Gastrocnemius medialis (tissue), 4 donors: Measurements from ENCODE around the gene CCDC154. TPM values are rescaled to one million over a fixed set of nuclear protein-coding genes. Genes with fewer than 3 reads are reported as not detected.

Experiments
- ATAC-seq, 2 donors: fragments of 150-250 bp; one replicate each; pipeline ENCODE4 v1.9.1; 2016
- DNase-seq, 2 donors: peaks; one replicate each; pipeline ENCODE4 v3.0.0-alpha.2; 2019
- H3K27ac ChIP-seq, 4 donors: fragments of 200-600 bp; sonication (generic); 1 replicate in 1 of 4; 2 replicates in 3 of 4; pipeline ENCODE4 v1.5.1; 2016 to 2018; ENCODE audit warnings: mild to moderate bottlenecking in 2 of 4, moderate library complexity in 1 of 4
- H3K27me3 ChIP-seq, 3 donors: fragments of 200-600 bp; sonication (generic) in 2 of 3; 1 replicate in 1 of 3; 2 replicates in 2 of 3; pipeline versions ENCODE4 v1.5.1 to v1.6.0; 2016 to 2019; ENCODE audit warnings: mild to moderate bottlenecking in 1 of 3, moderate library complexity in 1 of 3
- H3K36me3 ChIP-seq, 2 donors: fragments of 200-600 bp; sonication (generic) in 1 of 2; one replicate each; pipeline ENCODE4 v1.5.1; 2017 to 2018
- H3K4me1 ChIP-seq, 2 donors: fragments of 200-600 bp; sonication (generic) in 1 of 2; one replicate each; pipeline ENCODE4 v1.5.1; 2016 to 2017; ENCODE audit warnings: mild to moderate bottlenecking in 2 of 2
- H3K4me3 ChIP-seq, 4 donors: fragments of 200-600 bp; sonication (generic) in 3 of 4; 1 replicate in 1 of 4; 2 replicates in 3 of 4; pipeline ENCODE4 v1.5.1; 2016 to 2019; ENCODE audit warnings: mild to moderate bottlenecking in 2 of 4
- H3K9me3 ChIP-seq, 3 donors: fragments of 200-600 bp; sonication (generic) in 2 of 3; 1 replicate in 1 of 3; 2 replicates in 2 of 3; pipeline ENCODE4 v1.5.1; 2016 to 2019
- POLR2A ChIP-seq, 2 donors: fragments of 450-650 bp; IDR thresholded peaks; one replicate each; pipeline ENCODE4 v1.6.1; 2017; ENCODE audit warnings: antibody characterized with exemption in 2 of 2, mild to moderate bottlenecking in 2 of 2, moderate library complexity in 2 of 2
- in situ Hi-C, 4 donors: fragments of 200-750 bp; cut with MboI; loops; one replicate each; pipeline versions ENCODE4 v1.15.0 to v1.8.0; 2017; ENCODE audit warnings: low sequenced_read_pairs in 4 of 4
- intact Hi-C: fragments of 100-400 bp; cut with DNase I; formaldehyde crosslinking; loops from one replicate; pipeline ENCODE4 v1.15.1; 2023; ENCODE audit warnings: low total_unique reads
- total RNA-seq, 4 donors: library from RNA; depleted of rRNA; stranded (reverse); fragments of >200 nt; gene quantifications; one replicate each; pipeline versions ENCODE4 v1.1.0 to v1.2.3, GENCODE V29; 2016
- TF ChIP-seq, protein P1 (sequence below), 5 experiments: fragments of 450-650 bp in 3 of 5; fragments of 200-600 bp in 2 of 5; sonication (generic) in 2 of 5; IDR thresholded peaks in 4 of 5; conservative IDR thresholded peaks in 1 of 5; 1 replicate in 4 of 5; 2 replicates in 1 of 5; pipeline ENCODE4 v1.5.1; 2016 to 2019; ENCODE audit warnings: antibody characterized with exemption in 5 of 5, mild to moderate bottlenecking in 3 of 5, moderate library complexity in 3 of 5

CCDC154 gene
- total RNA-seq, result under 1 TPM in 1 of 4 donors, not detected in 3; 0.40 TPM

DNA sequence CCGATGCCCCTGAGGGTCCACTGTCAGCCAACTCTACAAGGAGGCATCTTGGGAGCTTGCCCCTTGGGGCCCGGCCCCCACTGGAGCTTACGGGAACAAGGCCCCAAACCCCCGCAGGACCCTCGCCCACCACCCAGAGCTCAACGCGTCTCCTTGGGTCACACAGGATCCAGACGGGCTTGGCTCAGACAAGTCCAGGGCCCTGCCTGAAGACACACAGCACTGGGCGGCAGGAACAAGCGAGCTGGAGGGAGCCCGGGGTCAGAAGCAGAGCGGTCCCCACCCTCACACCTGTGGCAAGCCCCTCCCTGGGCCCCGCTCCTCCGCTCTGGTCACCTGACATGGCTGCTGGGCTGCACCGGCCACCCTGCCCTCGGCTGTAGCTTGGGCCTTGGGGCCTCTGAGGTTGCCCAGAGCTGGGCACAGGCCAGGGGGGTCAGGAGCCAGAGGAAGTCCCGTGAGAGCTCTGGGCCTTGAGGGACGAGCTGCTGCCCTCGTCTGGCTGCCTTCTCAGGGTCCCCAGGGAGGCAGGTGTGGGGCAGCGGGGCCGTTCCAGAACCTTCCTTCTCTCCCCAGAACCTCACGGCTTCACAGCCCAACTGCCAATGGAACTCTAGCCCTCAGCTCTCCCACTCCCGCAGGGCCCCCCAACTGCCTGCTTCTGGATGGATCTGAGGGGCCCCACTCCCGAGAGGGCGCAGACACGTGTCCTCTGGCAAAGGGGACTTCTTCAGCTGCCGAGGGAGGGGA is at the start of gene CCDC154:
CCDC154 (minus strand) TSS at position 577 of the 750 bp plus-strand sequence; CDS start at position 343, 234 bp downstream.
- peaks cover 0 to 38% of the 10 kb centered on the region in 2 donors for H3K36me3 ChIP-seq

DNA sequence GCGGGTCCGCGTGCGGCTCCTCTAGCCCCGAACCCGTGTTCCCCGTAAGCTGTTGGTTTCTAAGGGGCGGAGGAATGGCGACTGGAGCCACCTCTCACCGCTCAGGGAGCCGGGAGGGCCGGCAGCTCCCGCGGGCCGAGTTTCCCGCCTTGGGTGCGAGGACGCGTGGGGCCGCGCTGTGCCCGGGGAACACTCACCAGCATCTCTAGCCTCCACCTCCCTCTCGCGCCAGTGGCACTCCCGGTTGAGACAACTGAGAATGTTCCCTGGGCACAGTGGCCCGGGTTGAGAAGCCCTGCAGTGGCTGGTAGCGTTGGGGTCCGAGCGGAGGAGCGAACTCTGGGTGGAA is 49.4 kb upstream of the CCDC154 start:
- ATAC-seq (peak; percentile 3 to 13), DNase-seq (no peak)
- Histone ChIP-seq H3K4me1 (peaks cover 15 to 20% of the 10 kb centered on the region in 2 donors), H3K4me3 (peak overlapping the region; percentile 78 to 95 (median 83)), H3K9me3 (no peaks in the 10 kb centered on the region), H3K36me3 (peaks cover 0 to 36% of the 10 kb centered on the region in 2 donors), H3K27ac (peak overlapping the region; percentile 84 to 98 (median 92)), H3K27me3 (no peaks in the 10 kb centered on the region)
- in situ Hi-C loops (no loop called here), intact Hi-C loops (loop anchor here (1.0 to 10.0 kb wide), 8 partner anchors 18 to 211 kb away; partner anchors contain the start of genes CLCN7, CRAMP1, IFT140 and MAPK8IP3)
- no peak for TF ChIP-seq POLR2A (IDR thresholded peaks at IDR 0.05)
- TF ChIP-seq, protein P1, sequence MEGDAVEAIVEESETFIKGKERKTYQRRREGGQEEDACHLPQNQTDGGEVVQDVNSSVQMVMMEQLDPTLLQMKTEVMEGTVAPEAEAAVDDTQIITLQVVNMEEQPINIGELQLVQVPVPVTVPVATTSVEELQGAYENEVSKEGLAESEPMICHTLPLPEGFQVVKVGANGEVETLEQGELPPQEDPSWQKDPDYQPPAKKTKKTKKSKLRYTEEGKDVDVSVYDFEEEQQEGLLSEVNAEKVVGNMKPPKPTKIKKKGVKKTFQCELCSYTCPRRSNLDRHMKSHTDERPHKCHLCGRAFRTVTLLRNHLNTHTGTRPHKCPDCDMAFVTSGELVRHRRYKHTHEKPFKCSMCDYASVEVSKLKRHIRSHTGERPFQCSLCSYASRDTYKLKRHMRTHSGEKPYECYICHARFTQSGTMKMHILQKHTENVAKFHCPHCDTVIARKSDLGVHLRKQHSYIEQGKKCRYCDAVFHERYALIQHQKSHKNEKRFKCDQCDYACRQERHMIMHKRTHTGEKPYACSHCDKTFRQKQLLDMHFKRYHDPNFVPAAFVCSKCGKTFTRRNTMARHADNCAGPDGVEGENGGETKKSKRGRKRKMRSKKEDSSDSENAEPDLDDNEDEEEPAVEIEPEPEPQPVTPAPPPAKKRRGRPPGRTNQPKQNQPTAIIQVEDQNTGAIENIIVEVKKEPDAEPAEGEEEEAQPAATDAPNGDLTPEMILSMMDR (IDR thresholded peaks at IDR 0.05 in 4 of 5, conservative IDR thresholded peaks at IDR 0.05 in 1 of 5), result no peak

More for the DNA sequence above, at the start of gene CCDC154:
- Histone ChIP-seq H3K27me3 (no peaks in the 10 kb centered on the region), H3K4me1 (no peaks in the 10 kb centered on the region), H3K27ac (no peak within 1 kb of the TSS), H3K4me3 (no peak within 1 kb of the TSS), H3K9me3 (no peaks in the 10 kb centered on the region)
- in situ Hi-C loops (no loop called here), intact Hi-C loops (no loop called here)
- ATAC-seq, result no peak
- TF ChIP-seq, protein P1 (IDR thresholded peaks at IDR 0.05 in 4 of 5, conservative IDR thresholded peaks at IDR 0.05 in 1 of 5), result no peak
- no peak for TF ChIP-seq POLR2A (IDR thresholded peaks at IDR 0.05)
- no peak for DNase-seq

DNA sequence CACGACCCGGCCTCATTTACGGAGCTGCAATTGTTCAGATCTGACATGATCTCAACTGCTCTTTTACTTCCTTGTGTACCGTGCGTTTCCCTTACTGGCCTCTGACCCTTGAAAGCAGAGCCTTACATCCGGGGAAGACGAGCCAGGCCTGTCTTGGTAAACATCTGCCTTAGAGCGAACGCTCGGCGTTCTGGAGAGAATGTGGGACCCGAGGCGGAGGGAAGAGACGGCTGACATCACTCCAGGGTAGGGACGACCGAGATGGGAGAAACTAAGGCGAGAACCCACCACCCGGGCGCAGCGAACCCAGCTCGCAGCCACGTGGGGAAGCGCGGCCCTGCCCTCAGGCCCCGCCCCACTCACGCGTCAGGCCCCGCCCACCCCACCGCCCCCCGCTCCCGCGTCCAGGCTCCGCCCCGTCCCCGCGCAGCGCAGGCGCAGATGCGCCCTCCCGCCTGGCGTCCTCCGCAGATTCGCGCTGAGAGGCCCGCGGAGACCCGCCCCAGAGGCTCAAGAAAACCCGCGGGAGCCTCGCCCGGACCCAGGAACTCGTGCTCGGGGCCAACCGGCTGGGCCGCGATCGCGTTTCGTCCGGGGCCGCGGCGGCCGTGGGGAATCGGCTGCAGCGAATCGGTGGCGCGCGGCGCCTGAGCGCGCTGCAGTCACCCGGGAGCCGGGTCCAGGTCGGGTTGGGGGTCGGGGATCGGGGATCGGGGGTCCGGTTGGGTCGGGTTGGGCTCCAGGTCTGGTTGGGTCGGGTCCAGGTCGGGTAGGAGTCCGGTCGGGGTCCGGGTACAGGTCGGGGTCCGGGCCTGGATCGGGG is 48.8 kb upstream of the CCDC154 start, which contains the start of gene TELO2:
TELO2 (plus strand) TSS at position 438 of the 823 bp plus-strand sequence. CDS start 922 bp downstream, outside the sequence.
- Histone ChIP-seq H3K4me1 (peaks cover 15 to 20% of the 10 kb centered on the region in 2 donors), H3K36me3 (peaks cover 0 to 31% of the 10 kb centered on the region in 2 donors), H3K9me3 (no peaks in the 10 kb centered on the region), H3K4me3 (peak within 1 kb of the TSS; percentile 78 to 95 (median 83)), H3K27ac (peak within 1 kb of the TSS; percentile 84 to 98 (median 92)), H3K27me3 (no peaks in the 10 kb centered on the region)
- ATAC-seq (peak; percentile 87), DNase-seq (peak; percentile 64 to 68)
- intact Hi-C loops, result loop anchor here (1.0 to 10.0 kb wide), 7 partner anchors 18 to 212 kb away; partner anchors contain the start of genes CLCN7, CRAMP1, IFT140 and MAPK8IP3
- in situ Hi-C loops, result no loop called here
- TF ChIP-seq, protein P1 (IDR thresholded peaks at IDR 0.05 in 4 of 5, conservative IDR thresholded peaks at IDR 0.05 in 1 of 5), result no peak
- TF ChIP-seq POLR2A (IDR thresholded peaks at IDR 0.05), result peak; percentile 27 to 53

DNA sequence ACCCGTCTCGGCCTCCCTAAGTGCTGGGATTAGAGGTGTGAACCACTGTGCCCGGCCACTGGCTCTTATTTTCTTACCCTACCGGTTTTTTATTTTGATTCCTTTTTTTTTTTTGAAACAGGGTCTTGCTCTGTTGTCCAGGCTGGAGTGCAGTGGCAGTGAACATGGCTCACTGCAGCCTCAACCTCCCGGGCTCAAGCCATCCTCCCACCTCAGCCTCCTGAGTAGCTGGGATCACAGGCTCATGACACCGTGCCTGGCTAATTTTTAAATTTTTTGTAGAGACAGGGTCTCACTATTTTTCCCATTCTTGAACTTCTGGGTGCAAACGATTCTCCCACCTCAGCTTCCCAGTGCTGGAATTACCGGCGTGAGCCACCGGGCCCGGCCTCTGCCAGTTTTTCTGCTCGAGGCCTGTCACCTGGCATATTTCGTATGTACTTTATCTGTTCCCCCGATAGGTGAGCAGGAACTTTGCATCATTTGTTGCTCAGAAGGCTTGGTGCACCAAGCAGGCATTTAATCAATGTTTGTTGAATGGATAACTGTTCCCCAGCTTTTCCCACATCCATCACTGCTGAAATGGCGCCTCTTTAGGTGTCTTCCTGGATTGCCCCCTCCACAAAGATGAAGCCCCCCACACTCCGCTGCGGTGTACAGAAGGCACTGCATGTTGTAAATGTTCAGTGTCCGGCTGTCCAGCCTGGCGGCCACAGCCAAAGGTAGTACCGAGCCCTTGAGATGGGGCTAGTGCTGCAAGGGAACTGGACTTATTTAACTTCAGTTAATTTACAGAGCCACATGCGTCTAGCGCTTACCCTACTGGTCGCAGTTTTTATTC is 47.9 kb upstream of the CCDC154 start:
- in situ Hi-C loops, result no loop called here
- Histone ChIP-seq H3K9me3 (no peaks in the 10 kb centered on the region), H3K4me3 (peak overlapping the region; percentile 78 to 95 (median 83)), H3K27ac (peak overlapping the region; percentile 84 to 98 (median 92)), H3K36me3 (peaks cover 0 to 26% of the 10 kb centered on the region in 2 donors), H3K27me3 (no peaks in the 10 kb centered on the region), H3K4me1 (peaks cover 15 to 20% of the 10 kb centered on the region in 2 donors)
- TF ChIP-seq, protein P1 (IDR thresholded peaks at IDR 0.05 in 4 of 5, conservative IDR thresholded peaks at IDR 0.05 in 1 of 5), result no peak
- no peak for TF ChIP-seq POLR2A (IDR thresholded peaks at IDR 0.05)
- intact Hi-C loops, result loop anchor here (2.0 to 10.0 kb wide), 6 partner anchors 55 to 212 kb away; partner anchors contain the start of genes CRAMP1, IFT140, MAPK8IP3 and UQCC4
- no peak for ATAC-seq
- DNase-seq, result no peak
